Measurements from ENCODE around the gene SYNPO. TPM values are rescaled to one million over a fixed set of nuclear protein-coding genes. Genes with fewer than 3 reads are reported as not detected.

Gene SYNPO
- total RNA-seq, 2 donors from 2014 or later = 4.2 to 4.5 TPM

DNA sequence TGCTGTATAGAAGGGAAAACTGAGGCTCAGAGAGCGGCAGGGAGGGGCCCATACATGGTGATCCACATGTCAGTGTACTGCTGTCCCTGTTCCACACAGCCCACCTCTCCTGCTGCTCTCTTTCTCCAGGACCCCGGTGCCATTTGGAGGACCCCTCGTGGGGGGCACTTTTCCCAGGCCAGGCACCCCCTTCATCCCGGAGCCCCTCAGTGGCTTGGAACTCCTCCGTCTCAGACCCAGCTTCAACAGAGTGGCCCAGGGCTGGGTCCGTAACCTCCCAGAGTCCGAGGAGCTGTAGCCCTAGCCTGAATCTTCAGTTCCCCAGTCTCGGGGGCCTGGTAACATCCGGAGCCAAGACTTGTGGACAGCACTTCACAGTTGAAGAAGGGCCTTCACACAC lies 36.1 kb downstream of the SYNPO start:
- no peak overlapping the region for H3K4me3 Mint-ChIP-seq
- H3K27ac Mint-ChIP-seq = no peak overlapping the region
- H3K27me3 Mint-ChIP-seq (ENCODE audit: insufficient read depth) = no peaks in the 10 kb centered on the region
- peaks cover 7% of the 10 kb centered on the region for H3K4me1 Mint-ChIP-seq
- Histone ChIP-seq H3K36me3 (ENCODE audit: control insufficient read depth, insufficient read depth, low read length) (no peaks in the 10 kb centered on the region), H3K9me3 (ENCODE audit: control insufficient read depth, low read length) (no peaks in the 10 kb centered on the region), H3K4me3 (ENCODE audit: low read length) (no peak overlapping the region), H3K27ac (ENCODE audit: low read depth, low read length) (no peak overlapping the region), H3K4me1 (ENCODE audit: control insufficient read depth, insufficient read depth, low read length) (peaks cover 3% of the 10 kb centered on the region), H3K27me3 (ENCODE audit: control insufficient read depth, insufficient read depth, low read length, poor library complexity, severe bottlenecking) (no peaks in the 10 kb centered on the region), H3K9ac (ENCODE audit: extremely low read depth, low read length, poor library complexity, severe bottlenecking) (no peak overlapping the region)
- 92 to 95% methylated on average over 6 to 9 of the region's 9 CpGs for WGBS, 2 experiments (ENCODE audit: insufficient coverage in 1 of 2, insufficient read length in 1 of 2)
- DNase-seq = no peak
- H3K9me3 Mint-ChIP-seq = no peaks in the 10 kb centered on the region
- TF ChIP-seq, protein P1, sequence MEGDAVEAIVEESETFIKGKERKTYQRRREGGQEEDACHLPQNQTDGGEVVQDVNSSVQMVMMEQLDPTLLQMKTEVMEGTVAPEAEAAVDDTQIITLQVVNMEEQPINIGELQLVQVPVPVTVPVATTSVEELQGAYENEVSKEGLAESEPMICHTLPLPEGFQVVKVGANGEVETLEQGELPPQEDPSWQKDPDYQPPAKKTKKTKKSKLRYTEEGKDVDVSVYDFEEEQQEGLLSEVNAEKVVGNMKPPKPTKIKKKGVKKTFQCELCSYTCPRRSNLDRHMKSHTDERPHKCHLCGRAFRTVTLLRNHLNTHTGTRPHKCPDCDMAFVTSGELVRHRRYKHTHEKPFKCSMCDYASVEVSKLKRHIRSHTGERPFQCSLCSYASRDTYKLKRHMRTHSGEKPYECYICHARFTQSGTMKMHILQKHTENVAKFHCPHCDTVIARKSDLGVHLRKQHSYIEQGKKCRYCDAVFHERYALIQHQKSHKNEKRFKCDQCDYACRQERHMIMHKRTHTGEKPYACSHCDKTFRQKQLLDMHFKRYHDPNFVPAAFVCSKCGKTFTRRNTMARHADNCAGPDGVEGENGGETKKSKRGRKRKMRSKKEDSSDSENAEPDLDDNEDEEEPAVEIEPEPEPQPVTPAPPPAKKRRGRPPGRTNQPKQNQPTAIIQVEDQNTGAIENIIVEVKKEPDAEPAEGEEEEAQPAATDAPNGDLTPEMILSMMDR (conservative IDR thresholded peaks at IDR 0.05) = no peak
- peaks cover 21% of the 10 kb centered on the region for H3K36me3 Mint-ChIP-seq (ENCODE audit: low read depth)

DNA sequence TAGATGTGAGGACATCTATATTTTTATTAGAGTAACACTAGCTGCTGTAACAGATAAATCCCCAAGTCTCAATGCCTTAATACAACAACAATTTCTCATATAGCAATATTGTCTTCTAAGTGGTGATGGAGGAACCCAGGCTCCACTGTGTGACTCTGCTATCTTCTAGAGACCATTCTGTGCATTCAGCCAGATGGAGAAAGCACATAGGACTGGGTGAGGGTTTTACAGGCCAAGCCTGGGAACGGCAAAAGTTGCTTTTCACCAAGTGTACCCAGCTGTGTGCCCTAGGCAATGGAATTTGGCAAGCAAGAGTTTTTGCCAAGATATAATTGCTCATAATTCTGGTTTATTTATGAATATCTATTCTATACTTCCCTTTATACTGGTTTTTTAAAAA lies 48.7 kb downstream of the SYNPO start:
- H3K4me3 Mint-ChIP-seq = no peak overlapping the region
- Histone ChIP-seq H3K36me3 (ENCODE audit: control insufficient read depth, insufficient read depth, low read length) (peaks cover 34% of the 10 kb centered on the region), H3K4me1 (ENCODE audit: control insufficient read depth, insufficient read depth, low read length) (no peaks in the 10 kb centered on the region), H3K9me3 (ENCODE audit: control insufficient read depth, low read length) (no peaks in the 10 kb centered on the region), H3K9ac (ENCODE audit: extremely low read depth, low read length, poor library complexity, severe bottlenecking) (no peak overlapping the region), H3K27ac (ENCODE audit: low read depth, low read length) (no peak overlapping the region), H3K27me3 (ENCODE audit: control insufficient read depth, insufficient read depth, low read length, poor library complexity, severe bottlenecking) (no peaks in the 10 kb centered on the region), H3K4me3 (ENCODE audit: low read length) (no peak overlapping the region)
- no peak for DNase-seq
- H3K9me3 Mint-ChIP-seq = no peaks in the 10 kb centered on the region
- WGBS, 2 experiments (ENCODE audit: insufficient coverage in 1 of 2, insufficient read length in 1 of 2) = 92% methylated on average over 1 of the region's 1 CpG; no CpG with 5 or more reads in 1 of the 2 experiments
- H3K27me3 Mint-ChIP-seq (ENCODE audit: insufficient read depth) = no peaks in the 10 kb centered on the region
- H3K36me3 Mint-ChIP-seq (ENCODE audit: low read depth) = peaks cover 47% of the 10 kb centered on the region
- H3K4me1 Mint-ChIP-seq = peaks cover 6% of the 10 kb centered on the region
- TF ChIP-seq, protein P1 (conservative IDR thresholded peaks at IDR 0.05) = no peak
- no peak overlapping the region for H3K27ac Mint-ChIP-seq

DNA sequence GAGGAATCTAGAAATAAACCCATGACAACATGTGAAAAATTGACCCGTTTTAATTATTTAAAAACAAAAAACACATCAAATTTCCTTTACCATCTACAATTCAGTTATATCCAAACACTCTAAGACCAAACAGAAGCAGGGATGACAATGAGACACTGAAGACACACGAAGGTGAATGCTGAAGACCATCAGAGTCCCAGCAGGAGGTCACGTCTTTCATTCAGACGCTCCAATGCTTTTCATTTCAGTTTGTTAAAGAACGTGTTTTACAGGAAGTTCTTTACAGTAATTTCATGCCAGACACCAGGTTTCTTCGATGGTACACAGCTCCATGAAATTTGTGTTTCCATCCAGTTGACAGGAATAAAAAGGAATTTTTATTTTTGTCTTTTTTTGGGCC lies 50.3 kb downstream of the SYNPO start:
- peak overlapping the region; percentile 24 for H3K27ac Mint-ChIP-seq
- TF ChIP-seq, protein P1 (conservative IDR thresholded peaks at IDR 0.05) = no peak
- peaks cover 6% of the 10 kb centered on the region for H3K4me1 Mint-ChIP-seq
- no peaks in the 10 kb centered on the region for H3K9me3 Mint-ChIP-seq
- no peaks in the 10 kb centered on the region for H3K27me3 Mint-ChIP-seq (ENCODE audit: insufficient read depth)
- peaks cover 62% of the 10 kb centered on the region for H3K36me3 Mint-ChIP-seq (ENCODE audit: low read depth)
- no peaks in the 10 kb centered on the region for H3K9me3 ChIP-seq (ENCODE audit: control insufficient read depth, low read length)
- peaks cover 50% of the 10 kb centered on the region for H3K36me3 ChIP-seq (ENCODE audit: control insufficient read depth, insufficient read depth, low read length)
- no peak overlapping the region for H3K4me3 Mint-ChIP-seq
- no peak overlapping the region for H3K4me3 ChIP-seq (ENCODE audit: low read length)
- H3K27ac ChIP-seq (ENCODE audit: low read depth, low read length) = no peak overlapping the region
- no peak for DNase-seq
- H3K9ac ChIP-seq (ENCODE audit: extremely low read depth, low read length, poor library complexity, severe bottlenecking) = no peak overlapping the region
- 84 to 85% methylated on average over 6 of the region's 6 CpGs for WGBS, 2 experiments (ENCODE audit: insufficient coverage in 1 of 2, insufficient read length in 1 of 2)
- no peaks in the 10 kb centered on the region for H3K4me1 ChIP-seq (ENCODE audit: control insufficient read depth, insufficient read depth, low read length)
- no peaks in the 10 kb centered on the region for H3K27me3 ChIP-seq (ENCODE audit: control insufficient read depth, insufficient read depth, low read length, poor library complexity, severe bottlenecking)
